NT2/D1 (cell line): ENCODE measurements around the gene RBCK1.

Experiments
- SUZ12 ChIP-seq: IDR thresholded peaks from 2 replicates; pipeline ENCODE4 v1.6.1; 2011; ENCODE audit not compliant: insufficient read length, insufficient read depth; ENCODE audit errors: extremely low read depth
- YY1 ChIP-seq: IDR thresholded peaks from 2 replicates; pipeline ENCODE4 v1.6.1; 2011; ENCODE audit not compliant: insufficient read length, insufficient read depth
- ZNF274 ChIP-seq: IDR thresholded peaks from 2 replicates; pipeline ENCODE4 v1.6.1; 2011; ENCODE audit warnings: mild to moderate bottlenecking, low read depth, low read length

DNA sequence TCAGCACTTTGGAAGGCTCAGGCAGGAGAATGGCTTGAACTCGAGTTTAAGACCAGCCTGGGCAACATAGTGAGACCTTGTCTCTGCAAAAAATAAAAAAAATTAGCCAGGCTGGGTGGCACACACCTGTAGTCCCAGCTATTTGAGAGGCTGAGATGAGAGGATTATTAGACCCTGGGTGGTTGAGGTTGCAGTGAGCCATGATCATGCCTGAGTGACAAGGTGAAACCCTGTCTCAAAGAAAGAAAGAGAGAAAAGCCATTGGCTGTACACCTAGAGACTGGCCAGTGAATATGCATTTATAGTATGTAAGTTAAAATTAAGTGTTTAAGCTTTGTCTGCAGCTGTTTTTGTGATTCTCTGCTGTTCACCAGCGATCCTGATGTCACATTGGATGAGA lies 6.1 kb downstream of the RBCK1 start:
- TF ChIP-seq ZNF274 (no peak), YY1 (no peak), SUZ12 (no peak)
